Keratinocyte (primary cell): ENCODE results near the gene TBC1D13. TPM values are rescaled to one million over a fixed set of nuclear protein-coding genes. Genes with fewer than 3 reads are reported as not detected.

ENCODE experiments used
- DNase-seq: peaks from one replicate; pipeline ENCODE4 v3.0.0-alpha.2; 2011; ENCODE audit warnings: low read depth, missing footprints, low spot score
- FAIRE-seq: peaks from 2 replicates; lab custom pipeline; 2011; peaks lifted over from hg19 to GRCh38; lab: Jason Lieb, UNC
- H2AFZ ChIP-seq: 2 replicates; pipeline ENCODE4 v1.6.0; 2012; ENCODE audit warnings: low read length, control low read depth, inconsistent platforms; ENCODE audit not compliant: control insufficient read depth
- H3K27ac ChIP-seq: 2 replicates; pipeline ENCODE4 v1.5.1; 2011; ENCODE audit warnings: low read length; ENCODE audit not compliant: control insufficient read depth, insufficient read depth
- H3K27me3 ChIP-seq: 3 replicates; pipeline ENCODE4 v1.6.0; 2011; ENCODE audit warnings: low read length; ENCODE audit not compliant: control insufficient read depth, insufficient read depth; ENCODE audit errors: extremely low read depth
- H3K36me3 ChIP-seq, 2 experiments: 2 replicates in 1 of 2; 3 replicates in 1 of 2; pipeline ENCODE4 v1.5.1; 2011; ENCODE audit warnings: low read length in 2 of 2, mild to moderate bottlenecking in 1 of 2; ENCODE audit not compliant: control insufficient read depth in 2 of 2, insufficient read depth in 2 of 2; ENCODE audit errors: extremely low read depth in 1 of 2
- H3K4me1 ChIP-seq: 3 replicates; pipeline ENCODE4 v1.5.1; 2011; ENCODE audit warnings: low read length; ENCODE audit not compliant: control insufficient read depth, insufficient read depth; ENCODE audit errors: extremely low read depth
- H3K4me2 ChIP-seq: 3 replicates; pipeline ENCODE4 v1.6.0; 2011; ENCODE audit warnings: low read depth, low read length; ENCODE audit not compliant: control insufficient read depth, insufficient read depth; ENCODE audit errors: extremely low read depth
- H3K4me3 ChIP-seq, 3 experiments: fragments of 200-600 bp in 1 of 3; sonication (generic) in 1 of 3; 2 replicates in 2 of 3; 3 replicates in 1 of 3; pipeline ENCODE4 v1.5.1; 2011 to 2016; ENCODE audit warnings: low read length in 3 of 3, mild to moderate bottlenecking in 3 of 3, control low read depth in 2 of 3, inconsistent platforms in 1 of 3, low read depth in 1 of 3, mixed read lengths in 1 of 3, mixed run types in 1 of 3, moderate library complexity in 1 of 3; ENCODE audit not compliant: control insufficient read depth in 2 of 3, insufficient read depth in 2 of 3; ENCODE audit errors: extremely low read depth in 1 of 3
- H3K79me2 ChIP-seq: 2 replicates; pipeline ENCODE4 v1.6.0; 2012; ENCODE audit warnings: low read length; ENCODE audit not compliant: control insufficient read depth, insufficient read depth
- H3K9ac ChIP-seq: 3 replicates; pipeline ENCODE4 v1.6.0; 2011; ENCODE audit warnings: low read length; ENCODE audit not compliant: control insufficient read depth, insufficient read depth; ENCODE audit errors: extremely low read depth
- H3K9me1 ChIP-seq: 3 replicates; pipeline ENCODE4 v1.6.0; 2011; ENCODE audit warnings: low read length; ENCODE audit not compliant: control insufficient read depth, insufficient read depth; ENCODE audit errors: extremely low read depth
- H3K9me3 ChIP-seq: 2 replicates; pipeline ENCODE4 v1.5.1; 2012; ENCODE audit warnings: low read depth, low read length; ENCODE audit not compliant: control insufficient read depth
- H4K20me1 ChIP-seq: 3 replicates; pipeline ENCODE4 v1.6.0; 2011; ENCODE audit warnings: low read length; ENCODE audit not compliant: control insufficient read depth, insufficient read depth; ENCODE audit errors: extremely low read depth
- EZH2 ChIP-seq: IDR thresholded peaks from one replicate; pipeline ENCODE4 v1.6.1; 2012; ENCODE audit warnings: inconsistent platforms, mild to moderate bottlenecking, low read length, moderate library complexity
- dilution Hi-C: fragments of 300-500 bp; cut with MboI; formaldehyde crosslinking; loops from one replicate; pipeline ENCODE4 v1.7.0; 2020; ENCODE audit warnings: low sequenced_read_pairs; ENCODE audit not compliant: extremely low pct_ligation_motif_present
- polyA plus RNA-seq, 5 experiments: library from polyadenylated mRNA; depleted of rRNA in 3 of 5; stranded (reverse) in 3 of 5; stranded (forward) in 1 of 5; unstranded in 1 of 5; fragments of >200 nt; gene quantifications; 1 replicate in 1 of 5; 2 replicates in 3 of 5; 3 replicates in 1 of 5; pipeline versions ENCODE4 v1.2.1 to v1.2.3, GENCODE V29; 2011 to 2012; ENCODE audit warnings: missing spikeins in 2 of 5, low read depth in 1 of 5, low replicate concordance in 1 of 5
- TF ChIP-seq, protein P1 (sequence below), 3 experiments: IDR thresholded peaks in 1 of 3; conservative IDR thresholded peaks in 1 of 3; optimal IDR thresholded peaks in 1 of 3; 2 replicates in 2 of 3; 3 replicates in 1 of 3; pipeline versions ENCODE3 to v1.5.1; 2011; ENCODE audit warnings: low read length in 3 of 3, mild to moderate bottlenecking in 3 of 3, moderate library complexity in 2 of 3, control low read depth in 1 of 3, inconsistent platforms in 1 of 3; ENCODE audit not compliant: insufficient read depth in 2 of 3; ENCODE audit errors: extremely low read depth in 1 of 3

Gene TBC1D13
- polyA plus RNA-seq, 1 donor (not counting 4 experiments of a cell fraction or from before 2014, with no cell fraction given), result 12.8 TPM

DNA sequence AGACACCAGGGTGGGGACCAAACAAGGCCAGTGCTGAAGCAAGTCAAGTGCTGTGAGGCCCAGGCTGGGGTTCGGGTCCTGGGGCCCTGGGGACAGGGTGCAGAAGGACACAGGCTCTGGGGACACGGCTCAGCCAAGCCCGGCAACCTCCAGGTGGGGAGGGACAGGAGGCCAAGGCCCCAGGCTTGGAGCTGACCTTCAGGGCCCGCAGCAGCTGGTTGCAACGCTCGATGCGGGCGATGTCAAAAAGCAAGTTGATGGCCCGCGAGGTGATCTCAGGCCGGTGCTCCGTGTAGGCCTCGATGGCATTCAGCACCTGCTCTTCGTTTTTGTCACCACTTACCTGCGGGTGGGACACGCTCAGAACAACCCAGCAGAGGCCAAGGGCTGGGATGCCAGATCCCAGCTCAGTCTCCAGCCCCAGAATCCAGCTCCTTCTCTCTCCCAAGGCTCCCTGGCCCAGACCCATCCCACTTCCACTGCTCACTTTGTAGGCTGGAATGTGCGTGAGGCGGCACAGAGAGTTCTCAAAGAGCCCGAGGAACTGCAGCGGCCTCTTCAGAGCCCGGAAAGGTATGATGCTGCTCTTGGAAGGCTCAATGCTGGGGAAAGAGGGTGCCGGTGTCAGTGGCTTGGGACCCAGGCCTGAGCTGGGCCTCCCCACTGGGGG, 36.0 kb upstream of the TBC1D13 start:
- no peak overlapping the region for H3K4me3 ChIP-seq
- dilution Hi-C loops, result no loop called here
- TF ChIP-seq, protein P1, sequence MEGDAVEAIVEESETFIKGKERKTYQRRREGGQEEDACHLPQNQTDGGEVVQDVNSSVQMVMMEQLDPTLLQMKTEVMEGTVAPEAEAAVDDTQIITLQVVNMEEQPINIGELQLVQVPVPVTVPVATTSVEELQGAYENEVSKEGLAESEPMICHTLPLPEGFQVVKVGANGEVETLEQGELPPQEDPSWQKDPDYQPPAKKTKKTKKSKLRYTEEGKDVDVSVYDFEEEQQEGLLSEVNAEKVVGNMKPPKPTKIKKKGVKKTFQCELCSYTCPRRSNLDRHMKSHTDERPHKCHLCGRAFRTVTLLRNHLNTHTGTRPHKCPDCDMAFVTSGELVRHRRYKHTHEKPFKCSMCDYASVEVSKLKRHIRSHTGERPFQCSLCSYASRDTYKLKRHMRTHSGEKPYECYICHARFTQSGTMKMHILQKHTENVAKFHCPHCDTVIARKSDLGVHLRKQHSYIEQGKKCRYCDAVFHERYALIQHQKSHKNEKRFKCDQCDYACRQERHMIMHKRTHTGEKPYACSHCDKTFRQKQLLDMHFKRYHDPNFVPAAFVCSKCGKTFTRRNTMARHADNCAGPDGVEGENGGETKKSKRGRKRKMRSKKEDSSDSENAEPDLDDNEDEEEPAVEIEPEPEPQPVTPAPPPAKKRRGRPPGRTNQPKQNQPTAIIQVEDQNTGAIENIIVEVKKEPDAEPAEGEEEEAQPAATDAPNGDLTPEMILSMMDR (optimal IDR thresholded peaks at IDR 0.05 in 1 of 3, IDR thresholded peaks at IDR 0.05 in 1 of 3, conservative IDR thresholded peaks at IDR 0.05 in 1 of 3; ENCODE audit: extremely low read depth in 1 of 3, insufficient read depth in 2 of 3, low read length in 3 of 3), result no peak
- no peak for TF ChIP-seq EZH2
- H3K9me3 ChIP-seq, result no peaks in the 10 kb centered on the region
- H3K79me2 ChIP-seq, result no peaks in the 10 kb centered on the region
- H3K4me2 ChIP-seq, result no peak overlapping the region
- DNase-seq, result no peak
- H3K4me1 ChIP-seq, result no peaks in the 10 kb centered on the region
- H3K36me3 ChIP-seq, result peaks cover 0 to 17% of the 10 kb centered on the region in 2 experiments
- no peaks in the 10 kb centered on the region for H3K27me3 ChIP-seq
- no peak overlapping the region for H3K9ac ChIP-seq
- no peak overlapping the region for H3K27ac ChIP-seq
- no peaks in the 10 kb centered on the region for H4K20me1 ChIP-seq
- no peak for FAIRE-seq
- H2AFZ ChIP-seq, result no peak overlapping the region
- no peaks in the 10 kb centered on the region for H3K9me1 ChIP-seq

DNA sequence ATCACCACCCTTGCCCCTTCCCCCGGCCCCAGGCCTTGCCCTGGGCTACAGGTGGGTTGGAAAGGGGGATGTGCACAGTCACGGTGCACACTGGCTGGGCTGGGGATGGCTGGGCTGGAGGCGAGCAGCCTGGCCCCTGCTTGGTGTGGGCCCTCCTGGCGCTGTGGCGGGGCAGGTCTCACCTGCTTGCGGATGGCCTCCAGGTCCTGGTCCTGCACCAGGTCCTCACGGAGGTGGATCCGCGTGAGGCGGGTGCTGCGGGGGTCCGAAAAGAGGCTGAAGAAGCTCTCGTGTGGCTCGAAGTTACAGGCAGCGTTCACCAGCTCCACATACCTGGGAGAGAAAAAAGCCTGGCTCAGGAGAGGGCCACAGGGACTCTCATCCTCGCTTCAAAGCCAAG, 33.4 kb upstream of the TBC1D13 start:
- Histone ChIP-seq H3K4me3 (no peak overlapping the region), H3K9me3 (no peaks in the 10 kb centered on the region), H2AFZ (no peak overlapping the region), H3K4me1 (no peaks in the 10 kb centered on the region), H3K27me3 (no peaks in the 10 kb centered on the region), H4K20me1 (no peaks in the 10 kb centered on the region), H3K9ac (no peak overlapping the region), H3K79me2 (no peaks in the 10 kb centered on the region), H3K36me3 (peaks cover 0 to 15% of the 10 kb centered on the region in 2 experiments), H3K4me2 (no peak overlapping the region), H3K9me1 (no peaks in the 10 kb centered on the region), H3K27ac (no peak overlapping the region)
- dilution Hi-C loops, result no loop called here
- DNase-seq (no peak), FAIRE-seq (no peak)
- TF ChIP-seq EZH2, result no peak
- TF ChIP-seq, protein P1 (optimal IDR thresholded peaks at IDR 0.05 in 1 of 3, IDR thresholded peaks at IDR 0.05 in 1 of 3, conservative IDR thresholded peaks at IDR 0.05 in 1 of 3; ENCODE audit: extremely low read depth in 1 of 3, insufficient read depth in 2 of 3, low read length in 3 of 3), result no peak
